ENCODE data around the gene MSMO1. TPM values are rescaled to one million over a fixed set of nuclear protein-coding genes. Genes with fewer than 3 reads are reported as not detected.

Gene MSMO1
- total and polyA plus RNA-seq, 8 donors: 5.6 to 19.5 (median 10.9) TPM

GRCh38 chr4:165384186-165384585 lies 56.7 kb downstream of the MSMO1 start:
- TF ChIP-seq CTCF (IDR thresholded peaks at IDR 0.05): no peak
- Histone ChIP-seq H3K27ac (no peak overlapping the region), H3K9me3 (no peaks in the 10 kb centered on the region), H3K4me3 (no peak overlapping the region), H3K36me3 (no peaks in the 10 kb centered on the region), H3K27me3 (no peaks in the 10 kb centered on the region), H3K4me1 (peaks cover 0 to 7% (median 0%) of the 10 kb centered on the region in 3 donors)
- intact Hi-C loops (cut with DNase I): no loop called here
- WGBS, 2 donors: 86 to 88% methylated on average over 3 of the region's 3 CpGs
- DNase-seq (no peak), FAIRE-seq (no peak), ATAC-seq (no peak)

GRCh38 chr4:165384598-165384997 lies 57.1 kb downstream of the MSMO1 start:
- TF ChIP-seq CTCF (IDR thresholded peaks at IDR 0.05): no peak

GRCh38 chr4:165385126-165385525 lies 57.7 kb downstream of the MSMO1 start:
- FAIRE-seq: no peak
- ATAC-seq: no peak
- DNase-seq: no peak
- Histone ChIP-seq H3K27ac (no peak overlapping the region), H3K36me3 (no peaks in the 10 kb centered on the region), H3K4me1 (peaks cover 0 to 7% (median 0%) of the 10 kb centered on the region in 3 donors), H3K27me3 (no peaks in the 10 kb centered on the region), H3K9me3 (no peaks in the 10 kb centered on the region), H3K4me3 (no peak overlapping the region)
- WGBS, 2 donors: 91 to 95% methylated on average over 4 of the region's 4 CpGs
- intact Hi-C loops (cut with DNase I): no loop called here
- no peak for TF ChIP-seq CTCF (IDR thresholded peaks at IDR 0.05)

More at GRCh38 chr4:165384598-165384997, 57.1 kb downstream of the MSMO1 start:
- DNase-seq: no peak
- ATAC-seq: peak in 2 of 4 donors; percentile 38 to 39
- peaks cover 0 to 7% (median 0%) of the 10 kb centered on the region in 3 donors for H3K4me1 ChIP-seq
- no peaks in the 10 kb centered on the region for H3K27me3 ChIP-seq
- intact Hi-C loops (cut with DNase I): no loop called here
- FAIRE-seq: no peak
- no peaks in the 10 kb centered on the region for H3K9me3 ChIP-seq
- H3K27ac ChIP-seq: no peak overlapping the region
- no peak overlapping the region for H3K4me3 ChIP-seq
- no peaks in the 10 kb centered on the region for H3K36me3 ChIP-seq
- 93 to 100% methylated on average over 1 of the region's 1 CpG for WGBS, 2 donors

- no peak for ATAC-seq
- Histone ChIP-seq H3K27me3 (no peaks in the 10 kb centered on the region), H3K4me1 (no peaks in the 10 kb centered on the region), H3K9me3 (no peaks in the 10 kb centered on the region), H3K27ac (no peak overlapping the region), H3K4me3 (no peak overlapping the region), H3K36me3 (no peaks in the 10 kb centered on the region)
- WGBS, 2 donors: 90 to 93% methylated on average over 1 of the region's 1 CpG
- intact Hi-C loops (cut with DNase I): no loop called here
- TF ChIP-seq CTCF (IDR thresholded peaks at IDR 0.05): no peak
- FAIRE-seq: no peak
- DNase-seq: no peak
Observed at GRCh38 chr4:165386328-165386727, 58.9 kb downstream of the MSMO1 start.

GRCh38 chr4:165388756-165389155 lies 61.3 kb downstream of the MSMO1 start:
- Histone ChIP-seq H3K9me3 (no peaks in the 10 kb centered on the region), H3K27me3 (no peaks in the 10 kb centered on the region), H3K36me3 (no peaks in the 10 kb centered on the region), H3K27ac (no peak overlapping the region), H3K4me1 (no peaks in the 10 kb centered on the region), H3K4me3 (no peak overlapping the region)
- TF ChIP-seq CTCF (IDR thresholded peaks at IDR 0.05): no peak
- ATAC-seq (no peak), DNase-seq (no peak), FAIRE-seq (no peak)
- intact Hi-C loops (cut with DNase I): no loop called here

Small RNA genes lying within 50 kb of the gene (microRNA-seq; reads per million reads assigned to microRNA genes)
- 0 reads per million in 2 donors for gene MIR578

Other genes with a start within 250 kb of the MSMO1 start
- 10 to 100 TPM; 10.8 to 17.1 (median 14.1) TPM for gene TMEM192, start 214.8 kb upstream of the MSMO1 start, total RNA-seq
- gene TMEM192, start 214.8 kb upstream of the MSMO1 start, polyA plus RNA-seq: 1 to 10 TPM; 4.2 to 8.7 TPM
- gene KLHL2, start 120.1 kb upstream of the MSMO1 start, total RNA-seq: 10 to 100 TPM in 2 of 6 donors, 1 to 10 TPM in 4; 4.1 to 12.2 (median 6.5) TPM
- 10 to 100 TPM in 1 of 2 donors, 1 to 10 TPM in 1; 6.0 to 10.8 TPM for gene KLHL2, start 120.1 kb upstream of the MSMO1 start, polyA plus RNA-seq
- gene CPE, start 51.3 kb downstream of the MSMO1 start, total RNA-seq: 100 to 1,000 TPM in 2 of 6 donors, 10 to 100 TPM in 4; 22.9 to 242 (median 65.7) TPM
- 100 to 1,000 TPM; 125 to 547 TPM for gene CPE, start 51.3 kb downstream of the MSMO1 start, polyA plus RNA-seq